MCF 10A (cell line): ENCODE measurements around the gene FCAMR. TPM values are rescaled to one million over a fixed set of nuclear protein-coding genes. Genes with fewer than 3 reads are reported as not detected.
A peak's percentile ranks its signal among the peaks of the same experiment; 100 is the strongest.

Experiments used
- BruUV-seq: library from RNA; stranded (reverse); fragments of 400-500 nt; replicated peaks from 2 replicates; lab custom pipeline; 2021; lab: Mats Ljungman, UMichigan
- CTCF ChIA-PET: fragments of 300-600 bp; sonication (Branson Sonifier 250); formaldehyde crosslinking; extraction: SDS; loops from one replicate; lab custom pipeline; 2021; ENCODE audit warnings: antibody characterized with exemption, inconsistent platforms; lab: Yijun Ruan, JAX
- POLR2A ChIA-PET: fragments of 300-600, 350-650 bp; sonication (Branson Sonifier 250); formaldehyde crosslinking; extraction: SDS; loops from one replicate; lab custom pipeline; 2020; ENCODE audit warnings: antibody characterized with exemption, inconsistent platforms; lab: Yijun Ruan, JAX
- DNase-seq: peaks from one replicate; pipeline ENCODE4 v3.0.0-alpha.2; 2018; ENCODE audit not compliant: unreplicated experiment
- H3K27ac Mint-ChIP-seq: one replicate; pipeline ENCODE4 v1.8.0; 2022; ENCODE audit warnings: mild to moderate bottlenecking, low read depth, mixed read lengths; ENCODE audit not compliant: unreplicated experiment
- H3K27me3 Mint-ChIP-seq: one replicate; pipeline ENCODE4 v1.8.0; 2022; ENCODE audit warnings: mixed read lengths; ENCODE audit not compliant: insufficient read depth, unreplicated experiment
- H3K36me3 Mint-ChIP-seq: one replicate; pipeline ENCODE4 v1.8.0; 2022; ENCODE audit warnings: mild to moderate bottlenecking, moderate library complexity, mixed read lengths; ENCODE audit not compliant: insufficient read depth, unreplicated experiment
- H3K4me1 Mint-ChIP-seq: one replicate; pipeline ENCODE4 v1.8.0; 2022; ENCODE audit warnings: mixed read lengths; ENCODE audit not compliant: insufficient read depth, unreplicated experiment
- H3K4me3 Mint-ChIP-seq: one replicate; pipeline ENCODE4 v1.8.0; 2022; ENCODE audit warnings: mild to moderate bottlenecking, moderate library complexity, mixed read lengths; ENCODE audit not compliant: unreplicated experiment
- H3K9me3 Mint-ChIP-seq: one replicate; pipeline ENCODE4 v1.8.0; 2022; ENCODE audit warnings: mixed read lengths; ENCODE audit not compliant: unreplicated experiment
- intact Hi-C: fragments of 100-400 bp; cut with micrococcal nuclease; formaldehyde crosslinking; loops from 2 replicates; pipeline ENCODE4 v1.14.1; 2022
- total RNA-seq: library from RNA; stranded (reverse); gene quantifications from 2 replicates; pipeline ENCODE4 v1.2.3, GENCODE V29; 2022
- TF ChIP-seq, protein P1 (sequence below): fragments of 200-600 bp; IDR thresholded peaks from one replicate; pipeline ENCODE4 v1.8.0; 2022; ENCODE audit warnings: antibody characterized with exemption, mild to moderate bottlenecking; ENCODE audit not compliant: unreplicated experiment

Gene FCAMR
- total RNA-seq, 1 experiment from 2014 or later = not detected

GRCh38 chr1:206972728-206973127 is 2.5 kb upstream of the FCAMR start:
- H3K4me3 Mint-ChIP-seq = no peak overlapping the region
- no TSS peak for BruUV-seq
- ChIA-PET POLR2A (interaction anchor here (0.8 to 4.4 kb wide), 7 partner anchors 9 to 370 kb away, joined by 3 to 29 read pairs (median 4); partner anchors contain the start of gene EIF2D), CTCF (interaction anchor here (0.6 to 10.0 kb wide), 17 partner anchors 9 to 392 kb away, joined by 3 to 161 read pairs (median 4); partner anchors contain the start of gene EIF2D)
- no peak for DNase-seq
- intact Hi-C loops = no loop called here
- H3K27me3 Mint-ChIP-seq = peaks cover 27% of the 10 kb centered on the region
- no peak overlapping the region for H3K27ac Mint-ChIP-seq
- no peaks in the 10 kb centered on the region for H3K9me3 Mint-ChIP-seq
- TF ChIP-seq, protein P1, sequence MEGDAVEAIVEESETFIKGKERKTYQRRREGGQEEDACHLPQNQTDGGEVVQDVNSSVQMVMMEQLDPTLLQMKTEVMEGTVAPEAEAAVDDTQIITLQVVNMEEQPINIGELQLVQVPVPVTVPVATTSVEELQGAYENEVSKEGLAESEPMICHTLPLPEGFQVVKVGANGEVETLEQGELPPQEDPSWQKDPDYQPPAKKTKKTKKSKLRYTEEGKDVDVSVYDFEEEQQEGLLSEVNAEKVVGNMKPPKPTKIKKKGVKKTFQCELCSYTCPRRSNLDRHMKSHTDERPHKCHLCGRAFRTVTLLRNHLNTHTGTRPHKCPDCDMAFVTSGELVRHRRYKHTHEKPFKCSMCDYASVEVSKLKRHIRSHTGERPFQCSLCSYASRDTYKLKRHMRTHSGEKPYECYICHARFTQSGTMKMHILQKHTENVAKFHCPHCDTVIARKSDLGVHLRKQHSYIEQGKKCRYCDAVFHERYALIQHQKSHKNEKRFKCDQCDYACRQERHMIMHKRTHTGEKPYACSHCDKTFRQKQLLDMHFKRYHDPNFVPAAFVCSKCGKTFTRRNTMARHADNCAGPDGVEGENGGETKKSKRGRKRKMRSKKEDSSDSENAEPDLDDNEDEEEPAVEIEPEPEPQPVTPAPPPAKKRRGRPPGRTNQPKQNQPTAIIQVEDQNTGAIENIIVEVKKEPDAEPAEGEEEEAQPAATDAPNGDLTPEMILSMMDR = no peak
- no peaks in the 10 kb centered on the region for H3K36me3 Mint-ChIP-seq
- no peaks in the 10 kb centered on the region for H3K4me1 Mint-ChIP-seq

- CTCF ChIA-PET = interaction anchor here (0.6 to 10.0 kb wide), 11 partner anchors 9 to 387 kb away, joined by 3 to 161 read pairs (median 5); partner anchors contain the start of gene EIF2D
- POLR2A ChIA-PET = interaction anchor here (1.4 to 4.4 kb wide), 3 partner anchors 9 to 56 kb away, joined by 4 to 29 read pairs (median 9); no protein-coding TSS in a partner anchor
- no peak for DNase-seq
- intact Hi-C loops = no loop called here
- Mint-ChIP-seq H3K27me3 (peaks cover 27% of the 10 kb centered on the region), H3K9me3 (no peaks in the 10 kb centered on the region), H3K27ac (no peak overlapping the region), H3K36me3 (no peaks in the 10 kb centered on the region), H3K4me3 (no peak overlapping the region), H3K4me1 (no peaks in the 10 kb centered on the region)
- BruUV-seq = no TSS peak
- TF ChIP-seq, protein P1 = no peak
These were observed 882 bp upstream of the FCAMR start for GRCh38 chr1:206971029-206971655.

- no peak for DNase-seq
- BruUV-seq = no TSS peak
- ChIA-PET POLR2A (interaction anchor here (0.6 to 1.3 kb wide), 2 partner anchors 13 to 30 kb away, joined by 3 read pairs; no protein-coding TSS in a partner anchor), CTCF (interaction anchor here (0.6 to 10.0 kb wide), 6 partner anchors 12 to 231 kb away, joined by 3 to 161 read pairs (median 4); no protein-coding TSS in a partner anchor)
- peaks cover 27% of the 10 kb centered on the region for H3K27me3 Mint-ChIP-seq
- H3K4me1 Mint-ChIP-seq = no peaks in the 10 kb centered on the region
- H3K4me3 Mint-ChIP-seq = no peak overlapping the region
- H3K27ac Mint-ChIP-seq = no peak overlapping the region
- no peaks in the 10 kb centered on the region for H3K36me3 Mint-ChIP-seq
- intact Hi-C loops = no loop called here
- TF ChIP-seq, protein P1 = no peak
- H3K9me3 Mint-ChIP-seq = no peaks in the 10 kb centered on the region
These were observed 1.2 kb downstream of the FCAMR start for GRCh38 chr1:206969090-206969489.

DNA sequence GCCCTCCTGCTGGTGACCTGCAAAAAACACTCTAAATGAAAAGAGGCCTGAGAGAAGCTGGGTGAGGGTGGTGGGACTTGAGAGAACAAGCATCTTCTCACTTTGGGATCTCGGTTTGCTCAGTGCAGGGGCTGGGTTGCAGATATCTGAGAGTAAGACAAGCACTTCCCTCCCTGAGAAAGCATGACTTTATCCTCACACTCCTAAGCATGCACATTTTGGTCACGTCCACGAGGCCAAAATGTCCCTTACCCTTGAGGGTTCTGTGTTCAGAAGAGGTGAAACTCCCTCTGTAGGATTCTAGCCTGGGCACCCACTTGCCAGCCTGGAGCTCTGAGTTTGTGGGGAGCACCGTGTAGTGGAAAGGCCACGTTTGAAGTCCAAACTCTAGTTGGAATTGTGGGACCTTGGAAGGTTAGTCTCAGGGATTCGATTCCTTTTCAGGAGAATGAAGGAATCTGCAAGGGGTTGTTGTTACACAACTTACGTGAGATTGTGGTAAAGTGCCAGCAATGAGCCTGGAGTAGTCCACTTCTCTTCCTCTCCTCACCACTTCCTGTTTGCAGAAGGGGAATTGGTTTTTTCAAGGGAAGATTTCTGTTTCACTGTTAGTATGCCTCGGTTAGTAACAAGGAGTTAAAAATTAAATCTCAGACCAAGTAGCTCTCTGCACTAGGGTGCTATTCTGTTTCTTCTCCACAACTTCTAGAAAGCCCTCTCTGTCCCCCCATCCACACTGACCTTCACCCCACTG is 3.0 kb downstream of the FCAMR start:
- TF ChIP-seq, protein P1 = no peak

More for the DNA sequence above, 3.0 kb downstream of the FCAMR start:
- CTCF ChIA-PET = interaction anchor here (0.5 to 10.0 kb wide), 10 partner anchors 9 to 477 kb away, joined by 3 to 161 read pairs (median 4); no protein-coding TSS in a partner anchor
- Mint-ChIP-seq H3K27me3 (peaks cover 27% of the 10 kb centered on the region), H3K27ac (no peak overlapping the region), H3K4me1 (peaks cover 11% of the 10 kb centered on the region), H3K9me3 (no peaks in the 10 kb centered on the region), H3K36me3 (no peaks in the 10 kb centered on the region), H3K4me3 (no peak overlapping the region)
- DNase-seq = peak; percentile 53
- POLR2A ChIA-PET = interaction anchor here (0.7 kb wide), 1 partner anchor 345 kb away, joined by 3 read pairs; no protein-coding TSS in a partner anchor
- intact Hi-C loops = no loop called here
- no TSS peak for BruUV-seq
